Stimulated activated CD4-positive, alpha-beta T cell treated with anti-CD3 and anti-CD28 coated beads, Interleukin-15, amount 100 ng/mL, for 1 hour (primary cell): ENCODE data around the gene TGIF2.
"Not testable (repeated sequence)": the region's sequence is repeated elsewhere in the genome, so short reads cannot be mapped to it uniquely, and the experiment has no call there.

ENCODE experiments used
- DNase-seq, 2 donors: peaks; one replicate each; pipeline ENCODE4 v3.0.0-alpha.2; 2020; ENCODE audit warnings: low read depth in 1 of 2, low spot score in 1 of 2

Gene TGIF2

GRCh38 chr20:36547186-36548005 is 26.0 kb upstream of the TGIF2 start:
- DNase-seq, result no peak

DNA sequence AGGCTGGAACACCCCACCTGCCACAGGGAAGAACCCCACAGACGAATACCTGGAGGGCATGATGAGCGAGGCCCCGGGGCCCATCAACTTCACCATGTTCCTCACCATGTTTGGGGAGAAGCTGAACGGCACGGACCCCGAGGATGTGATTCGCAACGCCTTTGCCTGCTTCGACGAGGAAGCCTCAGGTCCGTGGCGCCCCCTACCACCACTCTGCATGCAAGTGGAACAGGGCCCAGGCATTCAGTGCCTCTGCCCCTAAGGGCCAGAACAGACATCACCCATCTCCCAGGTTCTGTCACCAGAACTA is 25.4 kb upstream of the TGIF2 start:
- DNase-seq, result no peak

- no peak for DNase-seq
Observed at GRCh38 chr20:36548704-36549627, 24.4 kb upstream of the TGIF2 start.

GRCh38 chr20:36549628-36549941 is 23.8 kb upstream of the TGIF2 start:
- no peak for DNase-seq

- no peak for DNase-seq
Observed at GRCh38 chr20:36549942-36550789, 23.2 kb upstream of the TGIF2 start.

DNA sequence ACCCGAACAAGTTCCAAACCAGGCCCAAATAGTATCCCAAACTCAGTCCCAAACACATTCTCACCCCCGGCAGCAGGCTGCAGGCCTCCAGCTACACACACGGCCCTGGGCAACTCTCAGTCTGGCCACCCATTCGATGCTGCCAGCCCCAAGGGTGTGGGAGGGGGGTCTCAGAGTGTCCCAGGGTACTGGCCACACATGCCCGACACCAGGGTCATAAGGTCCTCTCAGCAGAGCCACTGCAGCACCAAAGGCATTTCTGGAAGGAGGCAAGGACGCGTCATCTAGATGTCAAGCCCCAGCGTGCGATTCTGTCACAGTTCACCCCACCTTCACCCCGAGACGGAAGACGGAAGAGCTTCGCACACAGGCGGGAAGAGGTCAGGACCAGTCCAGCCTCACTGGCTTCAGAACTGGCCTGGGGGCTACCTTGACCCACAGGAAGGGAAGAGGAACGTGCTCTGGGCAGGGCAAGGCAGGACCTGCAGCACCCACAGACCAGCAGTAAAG is 22.6 kb upstream of the TGIF2 start:
- no peak for DNase-seq

DNA sequence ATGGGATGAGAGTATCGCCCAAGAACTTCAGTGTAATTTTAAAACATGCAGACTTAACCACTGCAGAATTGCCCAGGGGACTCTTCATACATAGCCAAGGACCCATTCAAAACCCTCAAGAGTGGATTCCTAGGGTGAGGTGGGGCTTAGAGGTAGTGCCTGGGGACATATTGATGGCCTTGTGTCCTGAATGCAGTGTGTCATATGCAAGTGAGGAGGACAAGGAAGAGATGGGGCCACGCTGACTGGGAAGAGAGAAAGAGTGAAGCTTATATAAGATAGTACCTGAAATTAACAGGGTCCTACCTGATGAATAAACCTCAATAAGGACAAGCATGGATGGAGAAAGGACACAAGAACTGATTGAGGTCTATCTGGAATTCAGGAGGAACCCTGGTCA is 18.1 kb upstream of the TGIF2 start:
- no peak for DNase-seq

- no peak for DNase-seq
Observed at GRCh38 chr20:36562724-36563123, 10.7 kb upstream of the TGIF2 start.

DNA sequence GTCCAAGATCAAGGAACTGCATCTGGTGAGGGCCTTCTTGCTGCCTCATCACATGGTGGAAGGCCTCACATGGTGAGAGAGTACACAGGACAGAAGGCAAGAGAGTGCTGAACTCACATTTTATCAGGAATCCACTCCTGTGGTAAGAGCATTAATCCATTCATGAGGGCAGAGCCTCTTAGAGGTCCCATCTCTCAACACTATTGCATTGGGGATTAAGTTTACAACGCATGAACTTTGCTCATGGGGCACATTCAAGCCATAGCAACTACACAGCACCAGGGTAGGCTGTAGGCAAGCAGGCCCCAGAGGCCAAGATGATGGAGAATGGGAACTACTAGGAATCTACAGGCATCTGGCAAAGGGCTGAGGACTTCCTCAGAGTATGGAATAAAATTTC is 10.0 kb upstream of the TGIF2 start:
- no peak for DNase-seq

DNA sequence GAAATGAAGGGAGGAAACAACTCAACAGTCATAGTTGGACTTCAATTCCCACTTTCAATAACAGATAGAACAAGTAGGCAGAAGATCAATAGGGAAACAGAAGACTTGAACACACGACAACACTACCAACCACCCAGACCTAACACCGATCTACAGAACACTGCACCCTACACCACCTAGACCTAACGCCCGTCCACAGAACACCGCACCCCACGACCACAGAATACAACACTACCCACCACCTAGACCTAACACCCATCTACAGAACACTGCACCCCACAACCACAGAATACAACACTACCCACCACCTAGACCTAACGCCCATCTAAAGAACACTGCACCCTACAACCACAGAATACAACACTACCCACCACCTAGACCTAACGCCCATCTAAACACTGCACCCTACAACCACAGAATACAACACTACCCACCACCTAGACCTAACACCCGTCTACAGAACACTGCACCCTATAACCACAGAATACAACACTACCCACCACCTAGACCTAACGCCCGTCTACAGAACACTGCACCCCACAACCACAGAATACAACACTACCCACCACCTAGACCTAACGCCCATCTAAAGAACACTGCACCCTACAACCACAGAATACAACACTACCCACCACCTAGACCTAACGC is 9.2 kb upstream of the TGIF2 start:
- not testable (repeated sequence) for DNase-seq

- DNase-seq, result not testable (repeated sequence)
Observed at GRCh38 chr20:36564726-36565121, 8.7 kb upstream of the TGIF2 start.

DNA sequence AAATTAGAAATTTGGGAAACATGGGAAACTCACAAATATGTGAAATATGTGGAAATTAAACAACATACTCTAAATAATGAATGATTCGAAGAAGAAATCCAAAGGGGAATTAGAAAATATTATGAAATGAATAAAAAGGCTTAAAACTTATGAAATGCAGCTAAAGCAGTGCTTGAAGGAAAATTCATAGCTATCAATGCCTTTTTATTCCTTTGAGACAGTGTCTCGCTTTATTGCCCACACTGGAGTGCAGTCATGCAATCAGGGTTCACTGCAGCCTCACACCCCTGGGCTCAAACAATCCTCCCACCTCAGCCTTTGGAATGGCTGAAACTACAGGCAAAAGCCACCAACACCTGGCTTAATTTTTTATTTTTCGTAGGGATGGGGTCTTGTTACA is 7.9 kb upstream of the TGIF2 start:
- DNase-seq, result no peak

- no peak for DNase-seq
Observed at GRCh38 chr20:36569847-36570429, 3.5 kb upstream of the TGIF2 start.

GRCh38 chr20:36571564-36572504 is 1.6 kb upstream of the TGIF2 start:
- DNase-seq, result no peak

DNA sequence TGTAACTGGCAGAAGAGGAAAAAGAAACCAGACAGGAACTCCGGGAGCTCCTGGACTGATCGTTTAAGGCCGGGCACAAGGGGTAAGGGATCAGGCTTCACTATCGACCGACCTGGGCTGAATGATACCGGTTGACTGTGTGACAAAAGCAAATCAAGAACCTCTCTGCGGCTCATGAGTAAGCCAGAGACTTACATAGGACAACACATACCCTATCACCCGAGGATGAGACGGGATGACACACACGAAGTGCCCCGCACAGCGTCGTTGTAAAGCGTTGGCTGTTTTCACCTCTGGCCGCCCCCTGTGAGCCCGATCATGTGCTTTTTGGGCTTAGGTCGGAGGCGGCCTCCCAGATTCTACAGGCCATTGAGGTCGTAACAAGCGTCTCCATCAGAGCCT is 695 bp upstream of the TGIF2 start:
- DNase-seq, result peak; percentile 33 to 56

DNA sequence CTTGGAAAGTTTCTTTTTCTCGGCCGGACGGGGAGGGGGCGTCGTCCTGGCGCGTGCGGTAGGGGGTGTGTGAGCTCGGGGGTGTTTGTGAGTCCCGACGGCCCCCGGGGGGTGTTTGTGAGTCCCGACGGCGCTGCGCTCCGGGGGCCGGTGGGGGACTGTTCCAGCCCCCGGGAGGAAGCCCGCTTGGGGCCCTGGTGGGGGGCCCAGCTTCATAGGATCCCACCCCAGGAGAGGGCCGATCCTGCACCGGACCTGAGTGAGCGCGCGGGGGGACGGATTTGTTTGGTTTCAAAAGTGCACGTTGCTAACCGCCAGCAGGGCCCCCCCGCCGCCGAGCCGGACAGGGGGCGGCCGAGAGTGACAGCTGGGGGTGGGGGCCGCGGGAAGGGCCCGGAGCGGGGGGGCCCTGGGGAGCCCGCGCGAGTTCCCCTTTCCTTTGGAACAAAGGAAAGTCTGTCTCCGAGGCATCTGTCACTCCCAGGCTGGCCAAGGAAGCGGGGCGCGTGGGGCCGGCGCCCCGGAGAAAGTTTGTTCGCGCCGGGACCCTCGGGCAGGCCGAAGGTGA is 485 bp downstream of the TGIF2 start:
- peak in 1 of 2 donors; percentile 20 for DNase-seq

GRCh38 chr20:36574366-36575135 is 1.2 kb downstream of the TGIF2 start:
- DNase-seq, result peak; percentile 19 to 42

DNA sequence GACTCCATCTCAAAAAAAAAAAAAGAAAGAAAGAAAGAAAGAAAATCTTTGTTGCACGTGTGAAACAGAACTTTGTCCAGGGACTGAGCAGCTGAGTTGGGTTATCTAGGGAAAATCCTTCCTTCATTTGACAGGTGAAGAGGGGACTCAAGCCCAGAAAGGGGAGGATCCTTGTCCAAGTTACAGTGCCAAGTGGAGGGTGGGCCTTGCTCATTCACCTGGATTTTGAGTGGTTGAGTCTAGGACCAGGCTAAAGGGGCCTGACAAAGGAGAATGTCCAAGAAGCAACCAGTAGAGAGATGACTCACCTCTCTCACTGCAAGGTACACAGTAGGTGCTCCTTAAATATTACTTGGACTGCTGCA is 2.7 kb downstream of the TGIF2 start:
- DNase-seq, result no peak
